Naive thymus-derived CD4-positive, alpha-beta T cell (primary cell): ENCODE measurements around the gene RETREG3. TPM values are rescaled to one million over a fixed set of nuclear protein-coding genes. Genes with fewer than 3 reads are reported as not detected.
A peak's percentile ranks its signal among the peaks of the same experiment; 100 is the strongest.

Experiments used
- ATAC-seq: fragments of 150-1000 bp; cut with Tn5 transposase; 2 replicates; pipeline ENCODE4 v1.10.0; 2021; ENCODE audit warnings: mild to moderate bottlenecking, moderate library complexity
- CTCF ChIA-PET: fragments of 350-600 bp; sonication (Branson Sonifier 250); formaldehyde crosslinking; loops from one replicate; lab custom pipeline; 2021; ENCODE audit warnings: antibody characterized with exemption; lab: Charles Lee
- POLR2A ChIA-PET: fragments of 350-600 bp; sonication (Branson Sonifier 250); formaldehyde crosslinking; loops from one replicate; lab custom pipeline; 2021; ENCODE audit warnings: antibody characterized with exemption, inconsistent platforms; lab: Charles Lee
- DNase-seq, 9 donors: peaks; one replicate each; pipeline versions ENCODE4 v3.0.0 to v3.0.0-alpha.2; 2020 to 2022; ENCODE audit warnings: mixed read lengths in 1 of 9
- H3K27ac ChIP-seq: one replicate; pipeline ENCODE4 v1.7.0; 2013; ENCODE audit warnings: mild to moderate bottlenecking, low read depth, low read length, moderate library complexity
- H3K27me3 ChIP-seq, 2 donors: one replicate each; pipeline ENCODE4 v1.7.0; 2013; ENCODE audit warnings: low read length in 2 of 2, mild to moderate bottlenecking in 2 of 2, moderate library complexity in 2 of 2; ENCODE audit not compliant: control insufficient read depth in 2 of 2, insufficient read depth in 2 of 2
- H3K36me3 ChIP-seq, 3 experiments: 1 replicate in 2 of 3; 2 replicates in 1 of 3; pipeline ENCODE4 v1.7.0; 2013; ENCODE audit warnings: low read length in 3 of 3, mild to moderate bottlenecking in 3 of 3, moderate library complexity in 1 of 3; ENCODE audit not compliant: insufficient read depth in 3 of 3, control insufficient read depth in 2 of 3
- H3K4me1 ChIP-seq, 2 donors: one replicate each; pipeline ENCODE4 v1.7.0; 2013; ENCODE audit warnings: low read length in 2 of 2, mild to moderate bottlenecking in 2 of 2, moderate library complexity in 1 of 2; ENCODE audit not compliant: control insufficient read depth in 2 of 2, insufficient read depth in 2 of 2
- H3K4me3 ChIP-seq: 2 replicates; pipeline ENCODE4 v1.7.0; 2013; ENCODE audit warnings: mild to moderate bottlenecking, low read length
- H3K9me3 ChIP-seq, 3 experiments: 1 replicate in 2 of 3; 2 replicates in 1 of 3; pipeline ENCODE4 v1.7.0; 2013; ENCODE audit warnings: low read length in 3 of 3; ENCODE audit not compliant: control insufficient read depth in 2 of 3
- H3K27ac Mint-ChIP-seq, 9 donors: one replicate each; pipeline ENCODE4 v1.8.0; 2020 to 2022; ENCODE audit warnings: mixed read lengths in 9 of 9, mild to moderate bottlenecking in 8 of 9, moderate library complexity in 5 of 9, inconsistent platforms in 2 of 9
- H3K27me3 Mint-ChIP-seq, 5 donors: one replicate each; pipeline ENCODE4 v1.8.0; 2021 to 2022; ENCODE audit warnings: mixed read lengths in 5 of 5, mild to moderate bottlenecking in 1 of 5
- H3K36me3 Mint-ChIP-seq, 5 donors: one replicate each; pipeline ENCODE4 v1.8.0; 2020 to 2022; ENCODE audit warnings: mixed read lengths in 5 of 5, mild to moderate bottlenecking in 3 of 5, inconsistent platforms in 1 of 5
- H3K4me1 Mint-ChIP-seq, 7 donors: one replicate each; pipeline ENCODE4 v1.8.0; 2020 to 2022; ENCODE audit warnings: mixed read lengths in 7 of 7, mild to moderate bottlenecking in 3 of 7, inconsistent platforms in 1 of 7
- H3K4me3 Mint-ChIP-seq, 10 donors: one replicate each; pipeline ENCODE4 v1.8.0; 2020 to 2022; ENCODE audit warnings: mild to moderate bottlenecking in 10 of 10, mixed read lengths in 10 of 10, moderate library complexity in 6 of 10, inconsistent platforms in 2 of 10
- H3K9me3 Mint-ChIP-seq, 11 donors: one replicate each; pipeline ENCODE4 v1.8.0; 2020 to 2022; ENCODE audit warnings: mixed read lengths in 11 of 11, mild to moderate bottlenecking in 4 of 11, inconsistent platforms in 1 of 11, moderate library complexity in 1 of 11
- intact Hi-C, 2 donors: fragments of 100-400 bp; cut with micrococcal nuclease; formaldehyde crosslinking; loops; one replicate each; pipeline ENCODE4 v1.15.1; 2023
- polyA plus RNA-seq, 2 donors: library from polyadenylated mRNA; unstranded; fragments of 300-500 nt; fragmentation: Illumina TruSeq; gene quantifications; one replicate each; pipeline ENCODE4 v1.2.3, GENCODE V29; 2021
- total RNA-seq, 6 experiments: library from RNA in 5 of 6; stranded (reverse) in 5 of 6; gene quantifications; 1 replicate in 5 of 6; 2 replicates in 1 of 6; pipeline ENCODE4 v1.2.3 and lab custom pipeline; 2021 to 2026

RETREG3 gene
- total and polyA plus RNA-seq, 7 experiments from 2014 or later: 53.3 to 136 (median 124) TPM

- ATAC-seq (no peak), DNase-seq (no peak)
- ChIA-PET POLR2A (interaction anchor here (0.6 to 5.8 kb wide), 13 partner anchors 9 to 552 kb away, joined by 3 to 27 read pairs (median 4); partner anchors contain the start of genes DNAJC7, HSD17B1, NAGLU and PSMC3IP), CTCF (interaction anchor here (0.7 to 2.3 kb wide), 3 partner anchors 9 to 256 kb away, joined by 3 to 9 read pairs (median 3); partner anchors contain the start of gene PSMC3IP)
- Histone ChIP-seq H3K27me3 (no peaks in the 10 kb centered on the region), H3K4me3 (no peak overlapping the region), H3K27ac (peak overlapping the region; percentile 31), H3K4me1 (peaks cover 13 to 17% of the 10 kb centered on the region in 2 donors), H3K9me3 (no peaks in the 10 kb centered on the region), H3K36me3 (peaks cover 23 to 85% (median 36%) of the 10 kb centered on the region in 3 experiments)
- Mint-ChIP-seq H3K27me3 (no peaks in the 10 kb centered on the region), H3K4me1 (peaks cover 20 to 47% (median 38%) of the 10 kb centered on the region in 7 donors), H3K9me3 (no peaks in the 10 kb centered on the region), H3K36me3 (peaks cover 5 to 40% (median 9%) of the 10 kb centered on the region in 5 donors), H3K27ac (peak overlapping the region in 6 of 9 donors; percentile 9 to 96 (median 84)), H3K4me3 (peak overlapping the region; percentile 27 to 98 (median 94))
- intact Hi-C loops: no loop called here
Measured at GRCh38 chr17:42568341-42569111, 40.6 kb downstream of the RETREG3 start.

- ATAC-seq: peak; percentile 80
- Histone ChIP-seq H3K27me3 (no peaks in the 10 kb centered on the region), H3K36me3 (peaks cover 20 to 79% (median 30%) of the 10 kb centered on the region in 3 experiments), H3K27ac (peak within 1 kb of the TSS; percentile 92), H3K4me1 (peaks cover 26 to 27% of the 10 kb centered on the region in 2 donors), H3K9me3 (no peaks in the 10 kb centered on the region), H3K4me3 (peak within 1 kb of the TSS; percentile 76)
- Mint-ChIP-seq H3K9me3 (peaks cover 0 to under 1% (median 0%) of the 10 kb centered on the region in 11 donors), H3K27ac (peak within 1 kb of the TSS; percentile 87 to 98 (median 95)), H3K27me3 (no peaks in the 10 kb centered on the region), H3K4me1 (peaks cover 26 to 57% (median 45%) of the 10 kb centered on the region in 7 donors), H3K36me3 (peaks cover 0 to 27% (median 0%) of the 10 kb centered on the region in 5 donors), H3K4me3 (peak within 1 kb of the TSS; percentile 80 to 98 (median 95))
- ChIA-PET POLR2A (interaction anchor here (0.5 to 5.8 kb wide), 14 partner anchors 10 to 551 kb away, joined by 3 to 27 read pairs (median 4); partner anchors contain the start of genes BECN1, HSD17B1, NAGLU and PSMC3IP), CTCF (interaction anchor here (1.2 to 2.3 kb wide), 2 partner anchors 11 to 42 kb away, joined by 3 to 9 read pairs; partner anchors contain the start of genes PSMC3IP, RETREG3 and TUBG1)
- DNase-seq: peak; percentile 86 to 96 (median 90)
- intact Hi-C loops: loop anchor here (1.0 kb wide), 1 partner anchor 10 kb away; the partner anchor contains the start of gene PSMC3IP (in 2 of the 2)
Measured at GRCh38 chr17:42566883-42567573, 42.1 kb downstream of the RETREG3 start, which contains the start of gene MLX. TSS of gene MLX (plus strand) at chr17:42567100. CDS start at chr17:42567125, 25 bp downstream.

DNA sequence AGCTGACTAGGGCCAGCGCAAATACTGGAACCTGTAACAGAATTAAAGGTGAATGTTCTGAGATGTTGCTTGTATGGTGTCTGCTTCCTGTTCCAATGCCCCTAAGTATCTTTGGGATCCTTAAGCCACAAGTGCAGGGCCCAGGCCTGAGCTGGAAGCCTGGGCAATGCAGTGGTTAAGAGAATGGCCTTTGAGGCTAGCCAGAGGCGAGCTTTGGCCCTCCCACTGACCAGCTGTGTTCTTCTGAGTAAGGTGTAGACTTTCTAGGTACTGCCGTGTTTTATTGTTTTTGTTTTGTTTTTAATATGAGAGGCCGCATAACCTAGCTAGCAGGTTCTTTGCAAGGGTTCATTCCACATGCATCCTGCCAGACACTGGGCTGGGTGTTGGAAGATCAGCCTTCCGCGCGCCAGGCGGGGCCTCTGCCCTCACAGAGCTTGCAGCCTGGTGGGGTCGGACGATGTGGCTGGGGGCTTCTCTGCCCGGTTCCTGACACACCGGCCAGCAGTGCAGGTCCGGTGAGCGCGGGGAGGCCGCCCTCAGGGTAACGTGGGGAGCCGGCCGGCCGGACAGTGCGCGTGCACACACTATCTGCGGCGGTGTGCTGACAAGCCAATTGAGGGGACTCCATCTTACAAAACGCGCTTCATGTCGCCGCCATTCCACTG is 42.8 kb downstream of the RETREG3 start:
- Histone ChIP-seq H3K9me3 (no peaks in the 10 kb centered on the region), H3K4me3 (peak overlapping the region; percentile 76), H3K27ac (peak overlapping the region; percentile 92), H3K36me3 (peaks cover 13 to 73% (median 30%) of the 10 kb centered on the region in 3 experiments), H3K27me3 (no peaks in the 10 kb centered on the region), H3K4me1 (peaks cover 30% of the 10 kb centered on the region in 2 donors)
- peak overlapping the region; percentile 80 to 98 (median 95) for H3K4me3 Mint-ChIP-seq
- no peak for ATAC-seq
- ChIA-PET POLR2A (interaction anchor here (0.6 to 5.8 kb wide), 11 partner anchors 9 to 258 kb away, joined by 3 to 27 read pairs (median 5); partner anchors contain the start of genes BECN1, HSD17B1, NAGLU and PSMC3IP), CTCF (interaction anchor here (0.5 to 1.2 kb wide), 2 partner anchors 12 to 43 kb away, joined by 3 read pairs; partner anchors contain the start of genes RETREG3 and TUBG1)
- H3K4me1 Mint-ChIP-seq: peaks cover 26 to 62% (median 50%) of the 10 kb centered on the region in 7 donors
- intact Hi-C loops: loop anchor here in 1 of 2 donors (1.0 kb wide), 1 partner anchor 11 kb away; the partner anchor contains the start of gene PSMC3IP
- peak overlapping the region; percentile 87 to 98 (median 95) for H3K27ac Mint-ChIP-seq
- peaks cover 0 to 4% (median 0%) of the 10 kb centered on the region in 11 donors for H3K9me3 Mint-ChIP-seq
- peaks cover 0 to 3% (median 0%) of the 10 kb centered on the region in 5 donors for H3K27me3 Mint-ChIP-seq
- peaks cover 0 to 28% (median 3%) of the 10 kb centered on the region in 5 donors for H3K36me3 Mint-ChIP-seq
- no peak for DNase-seq

- intact Hi-C loops: loop anchor here in 1 of 2 donors (1.0 kb wide), 1 partner anchor 12 kb away; the partner anchor contains the start of gene PSMC3IP
- Histone ChIP-seq H3K36me3 (peaks cover 10 to 67% (median 30%) of the 10 kb centered on the region in 3 experiments), H3K9me3 (no peaks in the 10 kb centered on the region), H3K27ac (peak overlapping the region; percentile 92), H3K27me3 (no peaks in the 10 kb centered on the region), H3K4me3 (no peak overlapping the region), H3K4me1 (peaks cover 31 to 32% of the 10 kb centered on the region in 2 donors)
- Mint-ChIP-seq H3K9me3 (peaks cover 0 to 4% (median 0%) of the 10 kb centered on the region in 11 donors), H3K36me3 (peaks cover 0 to 28% (median 3%) of the 10 kb centered on the region in 5 donors), H3K4me1 (peaks cover 26 to 62% (median 50%) of the 10 kb centered on the region in 7 donors), H3K4me3 (peak overlapping the region in 9 of 10 donors; percentile 6 to 98 (median 93)), H3K27me3 (peaks cover 0 to 3% (median 0%) of the 10 kb centered on the region in 5 donors), H3K27ac (peak overlapping the region in 8 of 9 donors; percentile 25 to 98 (median 91))
- DNase-seq (no peak), ATAC-seq (no peak)
- ChIA-PET POLR2A (interaction anchor here (0.6 to 5.8 kb wide), 8 partner anchors 9 to 177 kb away, joined by 3 to 27 read pairs (median 8); partner anchors contain the start of genes HSD17B1, NAGLU, PSMC3IP and STAT3), CTCF (interaction anchor here (0.5 to 1.4 kb wide), 3 partner anchors 13 to 243 kb away, joined by 3 read pairs; partner anchors contain the start of genes RETREG3 and TUBG1)
Measured at GRCh38 chr17:42565523-42566214, 43.5 kb downstream of the RETREG3 start.
